Neutrophil (primary cell): ENCODE results near the gene TMEM234.

Experiments
- H3K27ac ChIP-seq: fragments of 200-600 bp; sonication (generic); 2 replicates; pipeline ENCODE4 v1.5.1; 2016; ENCODE audit warnings: mild to moderate bottlenecking, moderate library complexity
- H3K27me3 ChIP-seq: fragments of 200-600 bp; sonication (generic); 2 replicates; pipeline ENCODE4 v1.6.0; 2016; ENCODE audit warnings: mild to moderate bottlenecking
- H3K36me3 ChIP-seq: fragments of 200-600 bp; sonication (generic); 2 replicates; pipeline ENCODE4 v1.5.1; 2017
- H3K4me1 ChIP-seq, 2 experiments: fragments of 200-600 bp in 1 of 2; sonication (generic) in 1 of 2; 1 replicate in 1 of 2; 2 replicates in 1 of 2; pipeline versions ENCODE4 v1.5.1 to v1.6.1; 2013 to 2016; ENCODE audit warnings: low read depth in 1 of 2, low read length in 1 of 2, mild to moderate bottlenecking in 1 of 2, moderate library complexity in 1 of 2; ENCODE audit not compliant: control insufficient read depth in 1 of 2, insufficient read depth in 1 of 2
- H3K4me3 ChIP-seq, 2 experiments: fragments of 200-600 bp in 1 of 2; sonication (generic) in 1 of 2; 1 replicate in 1 of 2; 2 replicates in 1 of 2; pipeline ENCODE4 v1.5.1; 2013 to 2016; ENCODE audit warnings: low read depth in 1 of 2, low read length in 1 of 2, mild to moderate bottlenecking in 1 of 2, moderate library complexity in 1 of 2
- H3K9me3 ChIP-seq: fragments of 200-600 bp; sonication (generic); 2 replicates; pipeline ENCODE4 v1.5.1; 2016
- TF ChIP-seq, protein P1 (sequence below): fragments of 200-600 bp; sonication (generic); IDR thresholded peaks from 2 replicates; pipeline ENCODE4 v1.5.1; 2016; ENCODE audit warnings: antibody characterized with exemption

TMEM234 gene

GRCh38 chr1:32208891-32209328, 13.2 kb downstream of the TMEM234 start, which contains the start of gene DCDC2B:
TSS of gene DCDC2B (plus strand) at chr1:32209089. CDS start at chr1:32209094, 5 bp downstream.
- Histone ChIP-seq H3K4me1 (peaks cover 15 to 16% of the 10 kb centered on the region in 2 experiments), H3K27me3 (no peaks in the 10 kb centered on the region), H3K36me3 (peaks cover 15% of the 10 kb centered on the region), H3K4me3 (no peak within 1 kb of the TSS), H3K9me3 (no peaks in the 10 kb centered on the region), H3K27ac (no peak within 1 kb of the TSS)
- TF ChIP-seq, protein P1, sequence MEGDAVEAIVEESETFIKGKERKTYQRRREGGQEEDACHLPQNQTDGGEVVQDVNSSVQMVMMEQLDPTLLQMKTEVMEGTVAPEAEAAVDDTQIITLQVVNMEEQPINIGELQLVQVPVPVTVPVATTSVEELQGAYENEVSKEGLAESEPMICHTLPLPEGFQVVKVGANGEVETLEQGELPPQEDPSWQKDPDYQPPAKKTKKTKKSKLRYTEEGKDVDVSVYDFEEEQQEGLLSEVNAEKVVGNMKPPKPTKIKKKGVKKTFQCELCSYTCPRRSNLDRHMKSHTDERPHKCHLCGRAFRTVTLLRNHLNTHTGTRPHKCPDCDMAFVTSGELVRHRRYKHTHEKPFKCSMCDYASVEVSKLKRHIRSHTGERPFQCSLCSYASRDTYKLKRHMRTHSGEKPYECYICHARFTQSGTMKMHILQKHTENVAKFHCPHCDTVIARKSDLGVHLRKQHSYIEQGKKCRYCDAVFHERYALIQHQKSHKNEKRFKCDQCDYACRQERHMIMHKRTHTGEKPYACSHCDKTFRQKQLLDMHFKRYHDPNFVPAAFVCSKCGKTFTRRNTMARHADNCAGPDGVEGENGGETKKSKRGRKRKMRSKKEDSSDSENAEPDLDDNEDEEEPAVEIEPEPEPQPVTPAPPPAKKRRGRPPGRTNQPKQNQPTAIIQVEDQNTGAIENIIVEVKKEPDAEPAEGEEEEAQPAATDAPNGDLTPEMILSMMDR, result no peak

GRCh38 chr1:32208469-32208868, 13.7 kb downstream of the TMEM234 start:
- no peaks in the 10 kb centered on the region for H3K27me3 ChIP-seq
- peaks cover 11% of the 10 kb centered on the region for H3K36me3 ChIP-seq
- TF ChIP-seq, protein P1, result no peak
- H3K9me3 ChIP-seq, result no peaks in the 10 kb centered on the region
- H3K4me1 ChIP-seq, result peaks cover 15 to 16% of the 10 kb centered on the region in 2 experiments
- no peak overlapping the region for H3K27ac ChIP-seq
- H3K4me3 ChIP-seq, result no peak overlapping the region

DNA sequence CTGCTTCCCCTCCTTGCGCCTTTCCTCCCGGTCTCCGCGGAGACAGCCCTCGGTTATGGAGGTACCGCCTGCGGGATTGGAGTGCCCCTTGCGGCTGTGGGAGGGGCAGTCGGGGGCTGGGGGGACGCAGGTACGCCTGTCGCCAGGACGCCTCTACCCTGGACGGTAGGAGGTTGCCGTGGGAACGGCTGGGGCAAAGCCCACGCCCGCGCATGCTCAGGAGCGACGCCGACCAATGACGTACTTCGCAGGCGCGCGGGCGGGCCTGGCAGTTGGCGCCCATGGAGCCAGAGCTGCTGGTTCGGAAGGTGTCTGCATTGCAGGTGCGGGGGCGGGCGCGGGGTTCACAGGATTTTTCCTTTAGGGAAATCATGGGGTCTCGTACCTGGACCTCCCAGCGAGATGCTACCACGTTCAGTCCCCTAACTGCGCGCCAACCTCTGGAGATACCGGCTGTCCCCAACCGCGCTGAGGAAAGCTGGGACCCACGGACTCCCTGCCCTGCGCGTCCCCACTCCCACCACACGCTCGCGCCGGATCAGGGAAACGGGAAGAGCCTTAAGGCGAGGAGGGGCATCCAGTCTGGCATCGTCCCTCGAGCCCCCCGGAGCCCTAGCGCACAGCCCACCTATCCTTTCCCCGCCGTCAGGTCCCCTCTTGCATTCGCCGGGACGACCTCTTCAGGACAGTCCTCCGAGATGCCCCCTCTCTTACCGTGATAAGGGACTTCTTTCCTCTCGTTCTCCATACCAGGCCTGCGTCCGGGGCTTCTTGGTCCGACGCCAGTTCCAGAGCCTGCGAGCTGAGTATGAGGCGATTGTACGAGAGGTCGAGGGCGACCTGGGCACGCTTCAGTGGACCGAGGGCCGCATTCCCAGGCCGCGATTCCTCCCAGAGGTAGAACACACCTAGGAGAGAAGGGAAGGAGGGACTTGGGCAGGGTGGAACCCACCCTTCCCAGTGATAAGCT, 16.5 kb downstream of the TMEM234 start, which contains the start of gene IQCC:
TSS of gene IQCC (plus strand) at position 271 of the 970 bp plus-strand sequence. CDS start at position 282, 11 bp downstream.
- TF ChIP-seq, protein P1, result peak; percentile 12
- peak within 1 kb of the TSS; percentile 19 for H3K27ac ChIP-seq
- H3K36me3 ChIP-seq, result no peaks in the 10 kb centered on the region
- H3K4me3 ChIP-seq, result peak within 1 kb of the TSS; percentile 66 to 71
- H3K27me3 ChIP-seq, result peaks cover 13% of the 10 kb centered on the region
- H3K4me1 ChIP-seq, result peaks cover 28 to 29% of the 10 kb centered on the region in 2 experiments
- H3K9me3 ChIP-seq, result no peaks in the 10 kb centered on the region

DNA sequence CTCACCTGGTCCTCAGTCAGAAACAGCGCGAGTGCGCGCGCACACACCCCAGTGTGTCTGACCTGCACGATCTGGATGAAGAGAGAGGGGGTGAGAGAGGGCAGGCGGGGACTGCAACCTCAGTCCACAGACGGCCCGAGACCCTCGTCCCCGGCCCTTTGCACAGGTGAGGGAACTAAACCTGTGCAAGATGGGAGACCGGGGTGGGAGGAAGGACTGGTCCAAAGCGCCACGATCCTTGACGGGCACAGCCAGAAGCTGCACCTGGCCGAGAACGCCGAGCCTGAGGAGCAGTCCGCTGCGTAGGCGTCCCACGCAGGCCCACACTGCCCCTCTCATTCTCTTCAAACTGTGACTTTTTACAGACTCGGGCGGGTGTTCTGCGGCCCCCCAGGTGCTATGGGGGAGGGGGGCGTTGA, 17.2 kb downstream of the TMEM234 start:
- TF ChIP-seq, protein P1, result no peak
- no peaks in the 10 kb centered on the region for H3K9me3 ChIP-seq
- H3K27ac ChIP-seq, result peak overlapping the region; percentile 19
- no peaks in the 10 kb centered on the region for H3K36me3 ChIP-seq
- peaks cover 36% of the 10 kb centered on the region in 2 experiments for H3K4me1 ChIP-seq
- peak overlapping the region; percentile 66 to 71 for H3K4me3 ChIP-seq
- peaks cover 13% of the 10 kb centered on the region for H3K27me3 ChIP-seq

DNA sequence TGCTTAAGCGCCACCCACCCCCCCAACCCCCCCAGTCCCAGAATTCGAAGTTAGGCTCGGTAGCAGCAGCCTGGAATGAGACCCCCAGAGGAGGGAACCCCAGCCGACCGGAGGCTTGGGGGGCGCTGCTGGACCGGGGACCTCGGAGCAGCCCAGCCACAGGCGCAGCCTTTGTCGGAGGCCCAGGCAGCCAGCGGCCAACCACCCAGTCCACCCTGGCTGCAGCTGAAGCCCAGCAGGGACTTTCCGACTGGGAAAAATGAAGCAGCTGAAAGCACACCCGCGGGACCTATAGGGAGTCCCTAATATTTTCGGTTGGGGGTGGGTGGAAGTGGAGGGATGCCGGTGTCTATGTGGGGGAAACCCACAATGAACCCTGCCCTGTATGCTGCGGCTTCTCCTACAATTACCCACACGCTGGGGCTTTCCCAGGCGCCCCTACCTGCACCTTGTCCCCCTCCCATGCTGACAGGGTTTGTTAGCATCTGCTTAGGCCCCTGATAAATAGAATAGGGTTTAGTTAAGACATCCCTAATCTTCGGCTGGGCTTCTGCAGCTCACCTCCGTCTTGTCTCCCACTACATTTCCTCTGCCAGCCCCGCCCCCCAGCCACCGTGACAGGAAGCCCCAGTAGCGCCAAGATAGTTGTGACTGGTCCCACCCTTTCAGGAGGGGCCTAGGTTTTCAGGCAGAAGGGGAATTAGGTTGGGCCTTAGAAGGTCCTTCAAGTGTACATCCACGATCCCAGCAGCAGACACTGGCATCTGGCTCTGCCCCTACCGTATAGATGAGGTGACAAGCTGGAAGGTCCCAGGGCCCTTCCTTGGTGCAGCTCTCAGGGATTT, 20.9 kb downstream of the TMEM234 start:
- peaks cover 27% of the 10 kb centered on the region for H3K36me3 ChIP-seq
- H3K27me3 ChIP-seq, result peaks cover 13% of the 10 kb centered on the region
- peaks cover 37% of the 10 kb centered on the region in 2 experiments for H3K4me1 ChIP-seq
- peak overlapping the region; percentile 68 to 85 for H3K4me3 ChIP-seq
- no peaks in the 10 kb centered on the region for H3K9me3 ChIP-seq
- H3K27ac ChIP-seq, result peak overlapping the region; percentile 48
- TF ChIP-seq, protein P1, result no peak
